K562 (cell line): ENCODE results near the gene GSG1. TPM values are rescaled to one million over a fixed set of nuclear protein-coding genes. Genes with fewer than 3 reads are reported as not detected.

ENCODE experiments used
- ATAC-seq: fragments of 200-7000 bp; cut with Tn5 transposase; 3 replicates; pipeline ENCODE4 v1.9.1; 2020; ENCODE audit warnings: moderate library complexity
- BruUV-seq: library from RNA; stranded (reverse); fragments of 400-500 nt; replicated peaks from 2 replicates; lab custom pipeline; 2021; lab: Mats Ljungman, UMichigan
- CTCF ChIA-PET: fragments of 300-600 bp; formaldehyde crosslinking; extraction: SDS; loops from one replicate; lab custom pipeline; 2021; ENCODE audit warnings: low intra/inter-chr PET ratio; lab: Yijun Ruan, JAX
- POLR2A ChIA-PET: fragments of 300-600, 350-650 bp; sonication (Branson Sonifier 250); formaldehyde crosslinking; extraction: SDS; loops from one replicate; lab custom pipeline; 2021; ENCODE audit warnings: antibody characterized with exemption, inconsistent platforms; lab: Yijun Ruan, JAX
- DNase-seq, 4 experiments: peaks; one replicate each; pipeline versions ENCODE4 v3.0.0 to v3.0.0-alpha.2; 2011 to 2018; ENCODE audit warnings: low spot score in 3 of 4, mixed read lengths in 3 of 4; ENCODE audit errors: extremely low read depth in 1 of 4
- FAIRE-seq: peaks from 2 replicates; lab custom pipeline; 2011; peaks lifted over from hg19 to GRCh38; lab: Jason Lieb, UNC
- H2AFZ ChIP-seq: 2 replicates; pipeline ENCODE4 v1.6.0; 2011; ENCODE audit warnings: low read depth, low read length, control low read depth, inconsistent platforms
- H3K27ac ChIP-seq: fragments of 200-600 bp; 3 replicates; pipeline ENCODE4 v1.8.0; 2011; ENCODE audit warnings: low read depth, mild to moderate bottlenecking, control low read depth, inconsistent platforms, low read length, moderate library complexity, mixed read lengths; ENCODE audit errors: extremely low read depth
- H3K27me3 ChIP-seq, 2 experiments: fragments of 300-600 bp in 1 of 2; 2 replicates in 1 of 2; 3 replicates in 1 of 2; pipeline versions ENCODE4 v1.6.0 to v1.8.0; 2011; ENCODE audit warnings: inconsistent platforms in 2 of 2, low read length in 2 of 2, mild to moderate bottlenecking in 1 of 2, mixed read lengths in 1 of 2, moderate library complexity in 1 of 2; ENCODE audit not compliant: control insufficient read depth in 2 of 2, insufficient read depth in 2 of 2
- H3K36me3 ChIP-seq: fragments of 300-600 bp; 3 replicates; pipeline ENCODE4 v1.8.0; 2011; ENCODE audit warnings: mild to moderate bottlenecking, low read length, inconsistent platforms; ENCODE audit not compliant: control insufficient read depth, insufficient read depth
- H3K4me1 ChIP-seq, 2 experiments: fragments of 200-600 bp in 1 of 2; replicated peaks in 1 of 2; 2 replicates in 1 of 2; 3 replicates in 1 of 2; pipeline versions ENCODE4 v1.5.1 to v1.8.0; 2011; ENCODE audit warnings: inconsistent platforms in 2 of 2, low read length in 2 of 2, mild to moderate bottlenecking in 1 of 2, mixed read lengths in 1 of 2, moderate library complexity in 1 of 2; ENCODE audit not compliant: control insufficient read depth in 2 of 2, insufficient read depth in 2 of 2
- H3K4me2 ChIP-seq: 2 replicates; pipeline ENCODE4 v1.6.1; 2011; ENCODE audit warnings: low read length, control low read depth, inconsistent platforms, mixed read lengths; ENCODE audit not compliant: insufficient read depth
- H3K4me3 ChIP-seq: fragments of 200-600 bp; sonication (generic), shearing (Covaris generic); 2 replicates; pipeline ENCODE4 v1.5.1; 2016; ENCODE audit warnings: control low read depth, inconsistent platforms
- H3K79me2 ChIP-seq: fragments of 200-600 bp; 3 replicates; pipeline ENCODE4 v1.8.0; 2011; ENCODE audit warnings: low read length, inconsistent platforms; ENCODE audit not compliant: control insufficient read depth, insufficient read depth
- H3K9ac ChIP-seq, 2 experiments: 2 replicates each; pipeline versions ENCODE4 v1.6.0 to v1.6.1; 2011; ENCODE audit warnings: low read depth in 2 of 2, low read length in 2 of 2, control low read depth in 1 of 2, inconsistent platforms in 1 of 2, mild to moderate bottlenecking in 1 of 2, mixed read lengths in 1 of 2; ENCODE audit not compliant: insufficient read depth in 1 of 2
- H3K9me1 ChIP-seq: one replicate; pipeline ENCODE4 v1.6.0; 2011; ENCODE audit warnings: inconsistent platforms, mild to moderate bottlenecking, low read length, moderate library complexity; ENCODE audit not compliant: control insufficient read depth, insufficient read depth
- H3K9me3 ChIP-seq: replicated peaks from 2 replicates; pipeline ENCODE4 v1.5.1; 2011; ENCODE audit warnings: low read depth, low read length, inconsistent platforms; ENCODE audit not compliant: control insufficient read depth, insufficient read depth
- H4K20me1 ChIP-seq: replicated peaks from 2 replicates; pipeline ENCODE4 v1.6.1; 2011; ENCODE audit warnings: low read length, inconsistent platforms, mixed read lengths; ENCODE audit not compliant: control insufficient read depth, insufficient read depth
- BRD9 ChIP-seq: fragments of 450-650 bp; IDR thresholded peaks from 2 replicates; pipeline ENCODE4 v1.6.1; 2018; ENCODE audit warnings: low read depth; ENCODE audit not compliant: partially characterized antibody
- HOXB6 ChIP-seq: fragments of 250-450 bp; sonication (Bioruptor Pico); IDR thresholded peaks from 2 replicates; pipeline ENCODE4 v1.5.1; 2022; ENCODE audit warnings: mild to moderate bottlenecking, borderline replicate concordance
- MTF1 ChIP-seq: fragments of 250-450 bp; sonication (Bioruptor Pico); IDR thresholded peaks from 2 replicates; pipeline ENCODE4 v1.9.0; 2021; ENCODE audit warnings: moderate library complexity, mild to moderate bottlenecking, inconsistent platforms, borderline replicate concordance
- PBX2 ChIP-seq, 2 experiments: IDR thresholded peaks in 1 of 2; conservative IDR thresholded peaks in 1 of 2; 2 replicates each; pipeline ENCODE4 v1.6.1; 2016; ENCODE audit warnings: low read depth in 2 of 2, mild to moderate bottlenecking in 1 of 2, missing compliant biosample characterization in 1 of 2, missing genetic modification characterization in 1 of 2, moderate library complexity in 1 of 2
- ZNF175 ChIP-seq: fragments of 200-800 bp; sonication (Bioruptor generic); IDR thresholded peaks from 2 replicates; pipeline ENCODE4 v1.6.1; 2016; ENCODE audit warnings: low read depth, mild to moderate bottlenecking, missing genetic modification characterization, missing compliant biosample characterization
- ZNF217 ChIP-seq: sonication (generic); formaldehyde crosslinking; IDR thresholded peaks from 2 replicates; pipeline ENCODE4 v1.8.0; 2022; ENCODE audit warnings: mild to moderate bottlenecking, missing genetic modification reagents
- ZNF780A ChIP-seq: fragments of 250-450 bp; sonication (Bioruptor Pico); IDR thresholded peaks from 2 replicates; pipeline ENCODE4 v1.5.0; 2021; ENCODE audit warnings: mild to moderate bottlenecking
- WGBS: fragments of 100-300 bp; shearing (Covaris generic); methylation state at CpG from one replicate; pipeline ENCODE4 v1.1.6; 2016; ENCODE audit warnings: low coverage, mixed read lengths; ENCODE audit not compliant: insufficient coverage; ENCODE audit errors: missing lambda C conversion rate; 5-methylcytosine and 5-hydroxymethylcytosine counted together
- in situ Hi-C: fragments of 300-500 bp; cut with MboI; formaldehyde crosslinking; loops from 4 replicates; pipeline ENCODE4 v1.15.0; 2018; ENCODE audit warnings: inconsistent platforms, mixed read lengths
- intact Hi-C: fragments of 100-400 bp; cut with micrococcal nuclease; formaldehyde crosslinking; loops from 2 replicates; pipeline ENCODE4 v1.14.2; 2022
- polyA plus RNA-seq, 8 experiments: library from polyadenylated mRNA; depleted of rRNA in 4 of 8; stranded (reverse) in 5 of 8; unstranded in 3 of 8; fragments of >200 nt; fragmentation: Nextera tagmentation in 2 of 8; fragmentation: Illumina TruSeq in 1 of 8; extraction: Ambion mirVana in 2 of 8; extraction: Trizol in 1 of 8; gene quantifications; 2 replicates each; pipeline versions ENCODE4 v1.2.1 to v1.2.3, GENCODE V29; 2011 to 2014; ENCODE audit warnings: inconsistent platforms in 1 of 8, missing spikeins in 1 of 8
- total RNA-seq, 7 experiments: library from RNA; depleted of rRNA in 6 of 7; stranded (reverse); fragments of >200 nt in 6 of 7; fragmentation: Illumina TruSeq in 2 of 7; extraction: Trizol in 2 of 7; gene quantifications; 2 replicates each; pipeline versions ENCODE4 v1.2.1 to v1.2.3, GENCODE V29; 2011 to 2021; ENCODE audit warnings: low replicate concordance in 1 of 7

Gene GSG1
- total and polyA plus RNA-seq, 9 of the 15 experiments (the other 6 are each of a cell fraction or from before 2014, with no cell fraction given) = not detected

GRCh38 chr12:13066459-13066858, 37.0 kb downstream of the GSG1 start:
- no peak overlapping the region for H3K9ac ChIP-seq
- whole genome bisulfite sequencing = 47% methylated on average over 7 of the region's 7 CpGs
- no peaks in the 10 kb centered on the region for H3K27me3 ChIP-seq
- H3K79me2 ChIP-seq = no peaks in the 10 kb centered on the region
- intact Hi-C loops = no loop called here
- H3K9me1 ChIP-seq = no peaks in the 10 kb centered on the region
- TF ChIP-seq PBX2 (CRISPR knock-in tag; IDR thresholded peaks at IDR 0.05; ENCODE audit: low read depth) (no peak), PBX2 (tag; conservative IDR thresholded peaks at IDR 0.05; ENCODE audit: low read depth) (no peak)
- TF ChIP-seq, all 486 proteins: peak for 0
- FAIRE-seq (no peak), ATAC-seq (no peak), DNase-seq (no peak)
- H4K20me1 ChIP-seq = no peaks in the 10 kb centered on the region
- H3K9me3 ChIP-seq = peaks cover 2% of the 10 kb centered on the region
- H3K4me3 ChIP-seq = no peak overlapping the region
- peaks cover 0 to 2% of the 10 kb centered on the region in 2 experiments; a peak in 3 of 5 replicates for H3K4me1 ChIP-seq
- H3K27ac ChIP-seq = no peak overlapping the region
- in situ Hi-C loops = no loop called here
- H3K36me3 ChIP-seq = no peaks in the 10 kb centered on the region
- POLR2A ChIA-PET = interaction anchor here (0.8 kb wide), 1 partner anchor 21 kb away, joined by 3 read pairs; no protein-coding TSS in a partner anchor
- CTCF ChIA-PET = no interaction called here
- no peak overlapping the region for H3K4me2 ChIP-seq
- no TSS peak for BruUV-seq
- no peak overlapping the region for H2AFZ ChIP-seq

- Histone ChIP-seq H3K9me1 (no peaks in the 10 kb centered on the region), H3K27me3 (no peaks in the 10 kb centered on the region), H2AFZ (no peak overlapping the region), H4K20me1 (no peaks in the 10 kb centered on the region), H3K4me2 (no peak overlapping the region), H3K27ac (no peak overlapping the region), H3K4me3 (no peak overlapping the region), H3K36me3 (no peaks in the 10 kb centered on the region), H3K79me2 (no peaks in the 10 kb centered on the region), H3K9me3 (peaks cover 3% of the 10 kb centered on the region), H3K4me1 (peaks cover 0 to 3% of the 10 kb centered on the region in 2 experiments; a peak in 2 of 5 replicates), H3K9ac (no peak overlapping the region)
- POLR2A ChIA-PET = interaction anchor here (0.8 kb wide), 1 partner anchor 21 kb away, joined by 3 read pairs; no protein-coding TSS in a partner anchor
- 11% methylated on average over 2 of the region's 2 CpGs for WGBS
- intact Hi-C loops = no loop called here
- no peak for ATAC-seq
- in situ Hi-C loops = no loop called here
- BruUV-seq = no TSS peak
- DNase-seq = no peak
- FAIRE-seq = no peak
- CTCF ChIA-PET = no interaction called here
- TF ChIP-seq BRD9 = no peak
- TF ChIP-seq ZNF780A (CRISPR knock-in tag) = no peak
- TF ChIP-seq ZNF175 = no peak
- TF ChIP-seq ZNF217 (CRISPR knock-in tag) = no peak
- TF ChIP-seq MTF1 (CRISPR knock-in tag) = no peak
- no peak for TF ChIP-seq HOXB6 (CRISPR knock-in tag)
Observed at GRCh38 chr12:13066014-13066413, 37.5 kb downstream of the GSG1 start.
